Spinal cord (tissue), 10 donors: Measurements from ENCODE around the gene CORO1C. TPM values are rescaled to one million over a fixed set of nuclear protein-coding genes. Genes with fewer than 3 reads are reported as not detected.
"Not testable (repeated sequence)": the region's sequence is repeated elsewhere in the genome, so short reads cannot be mapped to it uniquely, and the experiment has no call there.

Experiments
- DNase-seq, 6 donors: peaks; one replicate each; pipeline versions ENCODE4 v3.0.0 to v3.0.0-alpha.2; 2013 to 2015; ENCODE audit warnings: low spot score in 6 of 6, low read depth in 4 of 6
- H3K27ac ChIP-seq: one replicate; pipeline ENCODE4 v1.5.1; 2013; ENCODE audit warnings: low read depth, low read length, control low read depth
- H3K27me3 ChIP-seq: one replicate; pipeline ENCODE4 v1.6.1; 2013; ENCODE audit warnings: low read length; ENCODE audit not compliant: control insufficient read depth, insufficient read depth
- H3K36me3 ChIP-seq: one replicate; pipeline ENCODE4 v1.6.1; 2013; ENCODE audit warnings: low read length; ENCODE audit not compliant: control insufficient read depth, insufficient read depth
- H3K4me1 ChIP-seq: one replicate; pipeline ENCODE4 v1.6.1; 2013; ENCODE audit warnings: low read length; ENCODE audit not compliant: control insufficient read depth, insufficient read depth
- H3K4me3 ChIP-seq: one replicate; pipeline ENCODE4 v1.5.1; 2013; ENCODE audit warnings: low read depth, low read length, control low read depth
- H3K9me3 ChIP-seq: one replicate; pipeline ENCODE4 v1.6.1; 2013; ENCODE audit warnings: low read length; ENCODE audit not compliant: control insufficient read depth, insufficient read depth
- WGBS: methylation state at CpG from one replicate; pipeline ENCODE4 v1.1.5; 2013; ENCODE audit warnings: missing lambda C conversion rate; ENCODE audit not compliant: insufficient coverage; 5-methylcytosine and 5-hydroxymethylcytosine counted together
- long read RNA-seq, 4 donors: transcript quantifications; one replicate each; lab custom pipeline, GENCODE V29; 2026
- polyA plus RNA-seq, 2 donors: library from polyadenylated mRNA; unstranded; fragments of 120-200 nt; gene quantifications; one replicate each; pipeline ENCODE4 v1.2.1, GENCODE V29; 2013; ENCODE audit not compliant: insufficient read length in 2 of 2
- total RNA-seq, 2 donors: library from RNA; depleted of rRNA in 1 of 2; stranded (reverse); fragments of 120-200 nt in 1 of 2; fragments of >200 nt in 1 of 2; gene quantifications; one replicate each; pipeline versions ENCODE4 v1.2.3 to v1.2.4, GENCODE V29; 2013 to 2014
- donor health status: healthy.

The CORO1C gene
- total RNA-seq (100 to 1,000 TPM in 1 of 2 donors, 10 to 100 TPM in 1; 66.1 to 133 TPM), polyA plus RNA-seq (10 to 100 TPM; 88.7 to 90.5 TPM)
- long read RNA-seq, donor 1, transcript CORO1C-201 (11 exons, 3,892 nt), result major isoform, 16 of 28 reads
- long read RNA-seq, donor 1, partial matches to known transcripts, result 12 of 28 reads
- long read RNA-seq, donor 1, other reads (novel, unspliced or antisense), result 0 of 28 reads
- long read RNA-seq, donor 2, transcript CORO1C-201 (11 exons, 3,892 nt), result major isoform, 6 of 6 reads
- long read RNA-seq, donor 2, partial matches to known transcripts, result 0 of 6 reads
- long read RNA-seq, donor 2, other reads (novel, unspliced or antisense), result 0 of 6 reads
- long read RNA-seq, donor 3, transcript CORO1C-201 (11 exons, 3,892 nt), result major isoform, 6 of 8 reads
- long read RNA-seq, donor 3, partial matches to known transcripts, result 0 of 8 reads
- long read RNA-seq, donor 3, other reads (novel, unspliced or antisense), result 0 of 8 reads
- long read RNA-seq, donor 4, transcript CORO1C-201 (11 exons, 3,892 nt), result major isoform, 9 of 10 reads
- long read RNA-seq, donor 4, partial matches to known transcripts, result 0 of 10 reads
- long read RNA-seq, donor 4, other reads (novel, unspliced or antisense), result 0 of 10 reads

- Histone ChIP-seq H3K9me3 (no peaks in the 10 kb centered on the region), H3K27me3 (no peaks in the 10 kb centered on the region), H3K36me3 (no peaks in the 10 kb centered on the region), H3K4me1 (peaks cover 13% of the 10 kb centered on the region), H3K4me3 (peak within 1 kb of the TSS; percentile 81), H3K27ac (peak within 1 kb of the TSS; percentile 95)
- under 1% methylated on average over 85 of the region's 85 CpGs for WGBS
- peak; percentile 87 to 98 (median 94) for DNase-seq
These were observed at the start of gene CORO1C for GRCh38 chr12:108731105-108731865. Gene CORO1C, minus strand, starts transcription at chr12:108731518. Its CDS starts 30,200 bp downstream, at chr12:108701318.

GRCh38 chr12:108779998-108780688, 48.8 kb upstream of the CORO1C start:
- H3K9me3 ChIP-seq, result no peaks in the 10 kb centered on the region
- peaks cover 8% of the 10 kb centered on the region for H3K4me1 ChIP-seq
- WGBS, result 71% methylated on average over 4 of the region's 9 CpGs
- H3K36me3 ChIP-seq, result peaks cover 9% of the 10 kb centered on the region
- no peak for DNase-seq
- no peak overlapping the region for H3K4me3 ChIP-seq
- no peak overlapping the region for H3K27ac ChIP-seq
- H3K27me3 ChIP-seq, result no peaks in the 10 kb centered on the region

- H3K4me1 ChIP-seq, result peaks cover 8% of the 10 kb centered on the region
- no peak overlapping the region for H3K27ac ChIP-seq
- H3K27me3 ChIP-seq, result no peaks in the 10 kb centered on the region
- peaks cover 3% of the 10 kb centered on the region for H3K36me3 ChIP-seq
- no peaks in the 10 kb centered on the region for H3K9me3 ChIP-seq
- no peak for DNase-seq
- H3K4me3 ChIP-seq, result no peak overlapping the region
- WGBS, result 93% methylated on average over 2 of the region's 2 CpGs
These were observed 46.7 kb upstream of the CORO1C start for GRCh38 chr12:108778053-108778452.

GRCh38 chr12:108777156-108777555, 45.8 kb upstream of the CORO1C start:
- Histone ChIP-seq H3K27me3 (no peaks in the 10 kb centered on the region), H3K36me3 (no peaks in the 10 kb centered on the region), H3K27ac (no peak overlapping the region), H3K4me1 (peaks cover 10% of the 10 kb centered on the region), H3K4me3 (no peak overlapping the region), H3K9me3 (no peaks in the 10 kb centered on the region)
- DNase-seq, result peak in 1 of 6 donors; percentile 56
- 4% methylated on average over 2 of the region's 2 CpGs for WGBS

GRCh38 chr12:108773798-108774788, 42.8 kb upstream of the CORO1C start:
- no peaks in the 10 kb centered on the region for H3K27me3 ChIP-seq
- no peak overlapping the region for H3K27ac ChIP-seq
- no peaks in the 10 kb centered on the region for H3K36me3 ChIP-seq
- peak in 3 of 6 donors; percentile 41 to 86 (median 81) for DNase-seq
- H3K9me3 ChIP-seq, result no peaks in the 10 kb centered on the region
- no peak overlapping the region for H3K4me3 ChIP-seq
- peaks cover 10% of the 10 kb centered on the region for H3K4me1 ChIP-seq
- 40% methylated on average over 15 of the region's 23 CpGs for WGBS

GRCh38 chr12:108772891-108773797, 41.8 kb upstream of the CORO1C start:
- whole genome bisulfite sequencing, result 89% methylated on average over 23 of the region's 25 CpGs
- Histone ChIP-seq H3K27ac (no peak overlapping the region), H3K27me3 (peaks cover 6% of the 10 kb centered on the region), H3K9me3 (no peaks in the 10 kb centered on the region), H3K36me3 (no peaks in the 10 kb centered on the region), H3K4me1 (peaks cover 18% of the 10 kb centered on the region), H3K4me3 (no peak overlapping the region)
- peak in 1 of 6 donors; percentile 58 for DNase-seq

- Histone ChIP-seq H3K9me3 (no peaks in the 10 kb centered on the region), H3K36me3 (no peaks in the 10 kb centered on the region), H3K4me3 (no peak overlapping the region), H3K27me3 (peaks cover 6% of the 10 kb centered on the region), H3K27ac (no peak overlapping the region), H3K4me1 (peaks cover 18% of the 10 kb centered on the region)
- DNase-seq, result no peak
- 92% methylated on average over 2 of the region's 2 CpGs for WGBS
These were observed 40.9 kb upstream of the CORO1C start for GRCh38 chr12:108772247-108772646.

GRCh38 chr12:108771835-108772234, 40.5 kb upstream of the CORO1C start:
- H3K27ac ChIP-seq, H3K27me3 ChIP-seq, H3K36me3 ChIP-seq, DNase-seq, H3K4me3 ChIP-seq, H3K9me3 ChIP-seq: not testable (repeated sequence)
- 100% methylated on average over 2 of the region's 9 CpGs for WGBS
- peaks cover 18% of the 10 kb centered on the region for H3K4me1 ChIP-seq
